HG03521 (cell line): Measurements from ENCODE around the gene ATP2B2.

ENCODE experiments used
- ATAC-seq: cut with Tn5 transposase; IDR thresholded peaks from one replicate; pipeline ENCODE4 v1.9.1; 2021; ENCODE audit warnings: mild to moderate bottlenecking, moderate library complexity; ENCODE audit not compliant: unreplicated experiment

ATP2B2 gene

DNA sequence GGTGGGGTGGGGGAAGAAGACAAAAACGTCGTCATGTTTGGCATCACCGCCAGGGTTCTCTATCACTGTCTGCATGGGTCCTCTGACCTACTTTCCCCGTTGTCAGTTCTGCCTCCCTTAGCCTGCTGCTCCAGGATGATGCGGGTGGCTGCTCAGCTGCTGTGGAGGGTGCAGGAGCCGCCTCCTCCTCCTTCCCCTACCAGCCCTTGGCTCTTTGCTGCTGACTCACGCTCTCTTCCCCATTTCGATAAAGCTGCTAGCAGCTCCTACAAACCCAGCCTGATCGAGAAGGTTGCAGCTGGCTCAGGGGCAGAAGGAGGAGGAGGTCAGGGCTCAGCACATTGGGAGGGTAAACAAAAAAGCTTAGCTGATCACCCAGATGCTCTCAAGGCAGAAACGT lies 135.0 kb downstream of the ATP2B2 start:
- no peak for ATAC-seq

DNA sequence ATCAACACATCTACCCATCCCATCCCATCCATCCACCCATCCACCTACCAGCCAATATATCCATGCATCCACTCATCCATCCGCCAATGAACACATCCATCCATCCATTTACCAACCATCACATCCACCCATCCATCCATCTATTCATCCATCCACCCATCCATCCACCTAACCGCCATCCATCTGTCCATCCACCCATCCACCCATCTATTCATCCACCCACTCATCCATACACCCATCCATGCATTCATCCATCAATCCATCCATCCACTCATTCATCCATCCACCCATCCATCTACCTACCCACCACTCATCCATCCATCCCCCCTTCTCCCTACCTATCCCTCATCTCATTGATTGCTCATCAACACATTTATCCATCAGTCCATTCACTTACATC lies 136.9 kb downstream of the ATP2B2 start:
- no peak for ATAC-seq

DNA sequence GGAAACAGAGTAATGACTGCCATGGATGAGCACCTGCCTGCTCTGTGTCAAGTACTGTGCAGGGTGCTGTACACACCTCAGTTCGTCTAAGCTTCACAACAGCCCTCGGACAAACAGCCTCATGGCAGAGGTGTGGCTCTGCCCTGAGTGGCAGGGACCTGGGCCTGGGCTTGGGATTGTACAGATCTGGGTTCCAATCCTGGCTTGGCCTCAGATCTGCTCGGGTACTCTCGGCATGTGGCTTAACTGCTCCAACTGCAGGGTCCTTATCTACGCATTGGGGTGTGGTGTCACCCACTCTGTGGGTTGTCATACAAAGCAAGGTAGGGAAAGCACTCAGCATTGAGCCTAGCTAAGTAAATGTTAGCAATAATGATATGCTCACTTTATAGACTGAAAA lies 137.9 kb downstream of the ATP2B2 start:
- no peak for ATAC-seq

DNA sequence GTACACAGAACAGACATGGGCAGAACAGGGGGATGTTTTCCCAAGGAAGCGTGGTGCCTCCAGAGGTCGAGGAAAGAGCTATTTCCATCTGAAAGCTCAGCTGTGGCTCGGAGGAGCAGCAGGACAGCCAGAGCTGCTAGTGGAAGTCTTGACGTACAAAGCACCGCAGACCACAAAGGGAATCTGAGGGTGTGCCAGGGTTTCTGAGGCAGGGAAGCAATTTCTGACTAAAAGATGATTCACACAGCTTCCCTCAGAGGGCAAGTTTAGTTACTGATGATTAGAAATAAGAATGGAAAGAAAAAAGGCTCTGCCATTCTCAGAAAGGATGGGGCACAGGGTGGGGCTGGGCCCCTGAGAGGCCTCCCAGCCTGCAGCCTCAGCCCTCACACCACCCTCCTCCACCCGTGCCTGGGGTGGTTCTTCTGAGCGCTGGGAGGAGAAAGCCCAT lies 138.7 kb downstream of the ATP2B2 start:
- no peak for ATAC-seq

DNA sequence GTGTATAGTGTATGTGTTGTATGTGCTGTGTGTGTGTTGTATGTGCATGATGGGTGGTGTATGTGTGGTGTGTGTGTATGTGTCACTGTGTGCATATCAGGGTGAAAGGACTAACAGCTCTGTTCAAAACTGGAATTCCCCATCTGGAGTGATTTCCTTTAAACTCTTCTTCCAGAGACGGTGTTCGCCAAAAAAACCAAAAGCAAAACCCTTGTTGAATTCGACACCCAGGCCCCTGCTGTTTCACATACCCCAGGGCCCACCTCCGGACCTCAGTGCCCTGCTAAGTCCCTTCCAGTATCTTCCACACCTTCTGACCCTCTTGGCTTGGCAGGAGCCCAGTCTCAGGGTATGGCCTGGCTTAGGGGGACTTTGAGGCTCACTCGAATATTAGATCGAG lies 139.6 kb downstream of the ATP2B2 start:
- no peak for ATAC-seq

DNA sequence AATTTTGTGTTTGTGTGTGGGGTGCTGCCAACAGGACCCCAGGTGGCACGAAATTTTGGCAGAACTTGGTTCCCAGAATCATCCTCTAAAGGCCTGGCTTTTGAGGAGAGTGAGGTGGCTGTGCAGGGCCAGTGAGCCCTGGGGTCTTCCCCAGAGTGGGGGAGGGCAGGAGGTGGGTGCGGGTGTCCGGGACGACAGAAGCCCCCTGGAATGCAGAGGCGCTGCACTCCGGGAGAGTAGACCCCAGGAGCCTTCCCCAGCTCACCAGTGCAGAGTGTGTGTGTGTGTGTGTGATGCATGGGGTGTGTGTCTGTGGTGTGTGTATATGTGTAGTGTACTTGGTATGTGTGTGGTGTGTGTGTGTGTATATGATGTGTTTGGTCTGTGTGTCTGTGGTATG lies 140.1 kb downstream of the ATP2B2 start:
- no peak for ATAC-seq

DNA sequence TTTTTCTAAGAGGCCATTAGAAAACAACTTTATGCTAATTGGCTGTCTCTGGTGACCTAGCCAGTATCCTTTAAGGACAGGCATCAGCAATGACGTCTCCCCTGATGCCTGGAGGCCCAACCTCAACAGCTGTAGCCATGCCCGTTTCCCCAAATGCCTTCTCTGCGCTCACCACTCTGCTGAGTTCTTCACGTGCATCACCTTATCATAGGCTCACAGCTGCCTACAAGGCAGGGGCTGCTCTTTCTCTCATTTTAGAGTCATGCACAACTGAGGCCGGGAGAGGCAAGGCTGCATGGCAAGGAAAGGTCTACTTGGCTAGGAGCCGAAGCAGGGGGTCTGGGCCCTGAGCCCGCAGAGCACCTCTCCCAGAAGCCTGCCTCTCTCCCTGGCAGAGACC lies 140.6 kb downstream of the ATP2B2 start:
- no peak for ATAC-seq

DNA sequence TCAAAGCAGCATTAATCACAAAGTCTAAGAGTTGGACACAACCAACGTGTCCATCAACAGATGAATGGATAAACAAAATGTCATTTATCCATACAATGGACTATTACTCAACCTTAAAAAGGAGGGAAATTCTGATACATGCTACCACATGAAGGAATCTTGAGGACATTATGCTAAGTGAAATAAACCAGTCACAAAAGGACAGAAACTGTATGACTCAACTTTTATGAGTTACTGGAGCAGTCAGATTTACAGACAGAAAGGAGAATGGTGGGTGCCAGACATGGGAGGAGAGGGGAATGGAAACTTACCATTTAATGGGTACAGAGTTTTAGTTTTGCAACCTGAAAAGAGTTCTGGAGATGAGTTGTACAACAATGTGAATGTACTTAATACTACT lies 141.5 kb downstream of the ATP2B2 start:
- no peak for ATAC-seq

DNA sequence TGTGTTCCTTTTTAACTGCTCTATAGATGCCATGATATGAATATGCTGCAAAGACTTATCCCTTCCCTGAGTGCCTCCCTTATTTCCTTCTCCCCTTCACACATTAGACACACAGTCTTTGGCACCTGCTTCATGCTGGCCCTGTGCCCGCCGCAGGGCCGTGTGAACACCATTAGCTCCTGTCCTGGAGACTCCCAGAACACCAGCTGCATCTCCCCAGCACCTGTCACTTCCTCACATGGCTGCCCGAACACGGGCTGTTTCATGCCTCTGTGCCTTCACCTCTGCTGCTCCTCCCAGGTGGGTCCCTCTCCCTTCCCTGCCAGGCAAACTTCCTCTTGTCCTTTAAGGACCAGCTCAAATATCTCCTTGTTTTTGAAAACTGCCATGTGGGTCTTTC lies 144.0 kb downstream of the ATP2B2 start:
- ATAC-seq: no peak

DNA sequence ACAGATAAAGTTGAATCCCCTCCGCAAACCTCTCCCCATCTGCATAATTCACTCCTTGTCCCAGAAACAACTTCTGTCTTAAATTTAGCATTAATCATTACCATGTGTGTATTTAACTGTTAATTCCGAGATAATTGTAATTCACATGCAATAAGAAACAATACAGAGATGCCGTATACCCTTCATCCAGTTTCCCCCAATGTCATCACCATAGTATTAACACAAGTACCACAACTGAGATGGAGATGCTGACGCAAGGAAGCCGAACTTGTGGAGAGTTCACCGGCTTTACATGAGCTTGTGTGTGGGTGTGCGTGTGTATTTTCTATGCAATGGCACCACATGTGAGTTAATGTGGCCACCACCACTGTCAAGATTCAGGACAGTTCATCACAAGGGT lies 144.9 kb downstream of the ATP2B2 start:
- ATAC-seq: no peak

DNA sequence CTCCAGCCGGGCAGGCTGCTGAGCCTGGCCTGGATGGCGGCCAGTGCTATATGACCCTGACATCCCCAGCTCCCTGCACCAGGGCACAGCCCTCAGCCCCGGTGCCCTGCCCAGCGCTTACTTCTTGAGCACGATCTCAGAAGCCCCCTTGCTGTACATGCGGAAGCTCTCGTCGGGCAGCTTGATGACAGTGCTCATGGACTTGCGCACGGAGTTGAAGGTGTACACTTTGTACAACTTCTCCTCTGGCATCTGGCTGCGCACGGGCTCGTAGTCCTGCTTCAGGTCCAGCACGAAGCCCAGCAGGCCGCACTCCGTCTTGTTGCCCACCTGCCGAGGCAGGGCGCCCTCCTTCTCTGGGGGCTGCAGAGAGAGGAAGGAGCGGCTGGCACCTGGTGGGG lies 145.6 kb downstream of the ATP2B2 start:
- ATAC-seq: no peak

DNA sequence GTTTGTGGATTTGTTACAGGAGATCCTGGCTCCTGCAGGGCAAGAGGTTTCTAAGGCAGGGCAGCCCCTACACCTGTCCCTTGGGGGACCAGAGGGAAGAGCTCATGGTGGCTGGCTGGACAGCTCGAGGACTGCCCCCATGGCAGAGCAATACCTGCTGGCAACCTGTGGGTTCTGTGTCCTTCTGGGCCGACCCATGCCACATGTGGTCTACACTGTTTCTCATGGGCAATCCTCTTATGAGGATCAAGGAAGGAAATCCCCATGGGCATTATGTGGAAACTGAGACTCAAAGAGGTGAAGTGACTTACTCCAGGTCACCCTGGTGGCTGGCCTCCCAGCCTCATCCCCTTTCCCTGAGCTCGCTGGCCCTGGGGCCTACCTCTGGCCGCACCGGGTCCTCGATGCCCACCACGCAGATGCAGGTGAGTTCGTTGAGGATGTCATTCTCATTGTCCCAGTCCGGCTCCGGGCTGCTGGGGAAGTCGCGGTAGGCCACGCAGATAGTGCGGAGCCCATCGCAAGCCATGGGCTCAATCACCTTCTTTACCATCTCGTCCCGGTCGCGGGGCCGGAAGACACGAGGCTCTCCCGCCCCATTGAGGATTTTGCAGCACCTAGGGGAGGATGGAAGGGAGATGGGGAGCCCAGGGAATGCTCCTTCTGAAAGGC lies 146.9 kb downstream of the ATP2B2 start:
- no peak for ATAC-seq

DNA sequence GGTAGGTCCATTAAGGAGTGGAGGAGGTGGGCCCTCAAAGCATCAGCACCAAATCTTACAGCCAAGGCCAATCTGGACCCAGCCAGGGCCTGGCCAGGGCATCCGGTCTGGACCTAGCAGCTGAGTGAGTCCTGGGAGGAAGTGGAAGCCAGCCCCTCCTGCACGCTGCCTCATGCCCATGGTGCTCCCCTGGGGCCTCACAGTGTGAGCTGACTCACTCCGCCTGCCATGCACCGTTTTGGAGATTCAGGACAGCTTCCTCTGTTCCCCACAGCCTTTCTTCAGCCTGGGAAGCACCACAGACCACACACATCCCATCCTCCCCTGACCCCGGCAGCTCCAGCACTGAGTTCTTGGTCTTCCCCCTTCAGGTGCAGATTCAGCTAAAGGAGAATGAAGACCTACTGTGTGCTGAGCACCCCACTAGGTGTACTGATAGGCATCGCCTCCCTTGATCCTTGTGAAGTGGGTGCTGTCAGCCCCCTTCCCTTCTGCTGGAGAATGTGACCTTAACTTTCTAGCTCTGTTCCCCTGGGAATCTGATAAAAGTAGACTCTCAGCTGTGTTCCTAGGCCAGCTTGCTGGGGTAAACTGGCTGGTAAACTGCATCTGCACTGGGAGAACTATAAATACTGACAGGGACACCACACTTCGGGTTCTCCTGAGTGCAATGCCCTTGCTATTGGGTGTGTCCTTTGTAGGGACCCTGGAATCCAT lies 147.6 kb downstream of the ATP2B2 start:
- no peak for ATAC-seq

DNA sequence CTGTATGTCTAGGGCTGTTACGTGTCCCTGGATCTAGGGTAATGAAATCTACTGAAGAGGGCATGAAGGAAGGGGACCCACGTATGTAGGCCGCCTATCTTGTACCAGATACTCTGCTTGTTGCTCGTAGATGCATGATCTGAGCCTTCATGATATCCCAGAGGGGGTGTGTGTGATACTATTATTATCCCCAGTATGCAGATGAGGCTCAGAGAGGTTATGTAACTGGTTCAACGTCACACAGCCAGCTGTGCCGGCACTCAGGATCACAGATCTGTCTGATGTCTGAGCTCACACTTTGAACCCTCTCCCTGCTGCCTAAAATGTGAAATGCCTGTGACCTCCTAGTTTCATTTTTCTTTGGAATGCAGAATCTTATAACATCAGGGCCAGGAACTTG lies 148.3 kb downstream of the ATP2B2 start:
- no peak for ATAC-seq

DNA sequence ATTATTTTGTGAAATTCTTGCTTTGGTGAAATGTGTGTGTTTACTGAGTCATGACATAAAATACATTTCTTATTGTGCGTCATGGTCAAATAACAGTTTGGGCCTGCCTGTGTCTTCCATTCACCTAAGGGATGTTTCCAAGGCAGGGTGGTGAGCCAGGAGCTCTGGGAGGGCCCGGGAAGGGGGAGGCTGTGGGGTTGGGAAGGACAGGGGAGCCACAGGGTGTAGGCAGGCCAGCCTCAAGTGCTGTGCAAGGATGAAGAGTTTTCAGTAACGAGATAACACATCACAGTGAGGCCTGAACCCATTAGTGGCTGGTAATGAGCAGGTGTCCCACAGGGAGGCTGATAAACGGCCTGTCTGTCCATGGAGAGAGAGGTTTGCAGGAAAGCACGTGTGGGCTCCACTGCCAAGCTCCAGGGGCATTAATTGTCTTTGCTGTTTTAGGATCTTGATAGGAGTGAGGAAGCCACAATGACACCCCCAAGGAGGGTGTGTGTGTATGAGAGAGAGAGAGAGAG lies 148.9 kb downstream of the ATP2B2 start:
- ATAC-seq: no peak

DNA sequence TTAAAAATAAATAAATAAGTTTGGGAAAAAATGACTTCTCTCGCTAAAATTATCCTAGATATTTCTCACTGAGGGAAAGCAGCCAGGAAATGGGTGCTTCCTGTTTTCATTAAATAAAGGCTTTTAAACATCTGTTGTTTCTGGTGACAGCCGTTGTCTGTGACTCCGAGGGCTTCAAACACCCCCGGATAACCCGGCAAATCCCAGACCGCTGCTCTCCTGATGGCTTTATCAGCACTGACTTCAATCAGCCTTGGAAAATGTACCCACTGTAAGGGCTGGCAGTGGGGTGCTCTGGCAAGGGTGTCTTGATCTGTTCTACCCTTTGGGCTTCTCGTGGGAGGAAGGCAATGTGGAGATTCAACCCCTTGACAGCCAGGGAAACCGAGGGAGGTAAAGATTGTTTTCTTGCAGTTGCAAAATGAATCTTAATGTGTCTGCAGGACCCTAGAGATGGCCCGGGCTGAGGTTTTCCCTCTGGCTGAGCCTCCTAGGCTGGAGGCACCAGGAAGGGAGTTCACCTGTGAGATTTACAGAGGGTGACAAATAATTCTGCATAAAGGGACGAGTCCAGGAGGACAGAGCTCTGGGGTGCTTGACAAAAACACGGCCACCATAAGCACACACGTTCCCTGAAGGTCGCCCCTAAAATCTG lies 150.9 kb downstream of the ATP2B2 start:
- ATAC-seq: no peak

DNA sequence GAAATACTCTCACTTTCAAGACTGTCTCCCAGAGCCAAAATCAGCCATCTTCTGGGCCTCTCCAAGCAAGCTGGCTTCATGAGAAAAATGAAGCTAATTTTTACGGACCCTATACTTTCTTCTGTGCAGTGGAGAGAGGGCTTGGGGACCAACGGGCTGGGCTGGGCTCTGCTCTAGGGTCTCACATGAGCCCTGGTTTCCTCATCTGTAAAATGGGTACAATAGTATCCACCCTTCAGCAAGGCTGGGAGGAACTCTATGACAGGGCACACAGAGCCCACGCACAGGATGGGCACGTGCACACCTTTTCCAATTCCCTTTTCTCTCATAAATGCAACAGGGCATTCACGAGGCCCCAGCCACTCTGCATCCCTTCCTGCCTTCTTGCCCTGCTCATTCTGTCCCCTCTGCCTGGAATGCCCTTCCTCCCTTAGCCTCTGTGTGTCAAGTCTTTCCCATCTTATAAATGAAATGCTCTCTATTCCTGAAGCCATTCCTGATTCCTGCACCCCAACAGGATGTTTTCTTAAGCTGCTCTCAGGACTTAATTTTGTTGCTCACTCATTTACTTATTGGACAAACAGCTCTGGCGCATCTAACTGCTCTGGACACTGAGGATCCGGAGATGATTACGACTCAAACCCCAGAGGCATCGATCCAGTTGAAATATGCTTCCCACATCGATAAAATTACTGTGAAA lies 151.6 kb downstream of the ATP2B2 start:
- ATAC-seq: no peak

DNA sequence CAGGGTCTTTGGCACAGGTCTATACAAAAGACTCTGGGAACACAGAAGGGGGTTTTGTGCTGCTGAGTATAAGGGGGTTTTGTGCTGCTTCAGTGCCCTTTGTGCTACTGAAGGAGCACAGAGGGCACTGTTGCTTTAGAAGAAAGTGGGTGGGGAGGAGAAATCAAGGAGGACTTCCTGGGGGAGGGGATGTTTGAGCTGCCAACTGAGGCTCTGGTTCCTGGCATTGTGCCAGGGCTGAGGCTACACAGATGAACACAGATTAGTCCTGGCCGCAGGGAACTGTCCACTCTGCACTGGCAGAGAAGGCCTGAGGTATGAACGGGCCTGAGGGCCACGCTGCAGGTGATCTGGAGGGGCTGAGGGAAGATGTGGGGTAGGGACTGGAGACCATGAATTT lies 152.2 kb downstream of the ATP2B2 start:
- no peak for ATAC-seq

DNA sequence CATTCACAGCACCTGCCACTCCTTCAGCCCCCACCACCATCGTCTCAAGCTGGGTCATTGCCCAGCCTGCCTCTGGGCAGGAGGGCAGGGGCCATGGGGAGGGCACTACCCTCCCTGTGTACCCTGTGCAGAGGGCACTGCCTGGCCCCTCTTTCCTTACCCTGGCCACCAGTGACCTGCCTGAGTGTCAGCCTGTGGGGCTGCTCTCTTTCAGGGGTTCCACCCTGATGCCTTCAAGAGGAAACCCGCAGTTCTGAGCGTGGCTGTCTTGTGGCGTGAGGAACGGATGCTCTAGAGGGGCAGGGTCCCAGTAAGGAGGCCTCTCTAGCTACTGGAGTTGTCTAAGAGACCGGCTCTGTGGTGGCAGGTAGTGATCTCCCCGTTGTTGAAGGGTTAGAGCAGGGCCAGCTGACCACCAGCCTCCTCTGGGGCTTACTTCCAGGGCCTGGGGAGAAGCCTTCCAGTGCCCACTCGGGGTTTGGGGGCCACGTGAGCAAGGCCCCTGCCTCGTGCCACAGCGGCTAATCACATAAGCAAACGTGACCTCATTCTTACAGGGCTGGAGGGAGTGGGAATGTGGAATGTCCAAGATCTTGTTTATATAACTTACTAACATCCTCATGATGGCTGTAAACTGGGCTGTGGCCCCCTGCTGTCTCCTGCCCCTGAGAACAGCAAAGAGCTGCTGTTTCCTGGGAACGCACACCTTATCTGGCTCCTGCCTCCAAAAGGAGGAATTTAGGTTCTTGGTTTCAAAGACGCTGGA lies 153.1 kb downstream of the ATP2B2 start:
- no peak for ATAC-seq

DNA sequence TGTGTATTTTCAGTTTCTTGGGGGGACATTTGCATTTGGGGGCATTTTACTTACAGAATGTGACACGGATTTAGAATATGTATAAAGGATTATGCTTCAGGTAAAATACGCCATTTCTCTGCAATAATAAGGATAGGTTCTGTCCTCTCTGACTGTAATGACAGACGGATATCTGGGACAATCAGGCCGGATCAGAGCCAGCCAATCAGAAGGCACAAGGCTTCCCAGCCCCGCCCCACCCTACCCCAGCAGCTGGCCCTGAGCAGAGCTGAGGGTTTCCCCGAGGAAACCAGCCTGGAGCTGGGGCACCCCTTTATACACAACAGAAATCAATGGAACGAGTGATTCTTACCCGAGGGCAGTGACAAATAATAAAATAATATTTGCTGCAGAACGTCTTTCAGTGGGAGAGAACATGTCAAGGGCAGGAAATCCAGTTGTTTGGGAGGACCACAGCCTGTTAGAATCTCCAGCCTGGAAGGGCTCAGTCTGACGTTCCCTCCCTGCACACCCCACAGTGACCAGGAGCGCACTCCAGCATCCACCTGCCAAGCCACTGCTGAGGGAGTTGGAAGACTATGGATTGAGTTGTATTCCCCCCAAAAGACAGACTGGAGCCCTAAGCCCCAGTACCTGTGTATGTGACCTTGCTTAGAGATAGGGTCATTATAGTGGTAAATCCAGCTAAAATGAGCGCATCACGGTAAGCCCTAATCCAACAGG lies 154.2 kb downstream of the ATP2B2 start:
- ATAC-seq: no peak
